ENCODE data around the gene CACHD1.
"Not testable (repeated sequence)": the region's sequence is repeated elsewhere in the genome, so short reads cannot be mapped to it uniquely, and the experiment has no call there.

Gene CACHD1

DNA sequence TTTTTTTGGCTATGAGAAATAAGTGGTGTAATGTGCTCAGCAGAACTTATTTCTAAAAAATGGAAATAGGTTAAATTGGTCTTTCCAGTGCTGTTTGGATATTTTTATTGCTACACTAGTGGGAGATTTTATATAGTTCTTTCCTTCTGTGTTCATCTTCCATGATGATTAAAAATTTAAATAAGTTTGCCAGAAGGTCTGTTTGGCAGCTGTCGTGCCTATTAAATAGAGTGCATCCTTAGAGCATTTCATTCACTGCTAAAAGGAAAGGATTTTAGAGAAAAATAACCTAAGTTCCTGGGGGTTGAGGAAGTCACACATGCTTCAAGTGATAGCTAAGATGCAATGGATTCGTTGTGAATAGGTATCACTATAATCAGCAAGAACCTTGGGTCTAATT lies 245.3 kb downstream of the CACHD1 start:
- no peak for DNase-seq

GRCh38 chr1:64721135-64721534 lies 251.2 kb downstream of the CACHD1 start:
- no peak for DNase-seq

DNA sequence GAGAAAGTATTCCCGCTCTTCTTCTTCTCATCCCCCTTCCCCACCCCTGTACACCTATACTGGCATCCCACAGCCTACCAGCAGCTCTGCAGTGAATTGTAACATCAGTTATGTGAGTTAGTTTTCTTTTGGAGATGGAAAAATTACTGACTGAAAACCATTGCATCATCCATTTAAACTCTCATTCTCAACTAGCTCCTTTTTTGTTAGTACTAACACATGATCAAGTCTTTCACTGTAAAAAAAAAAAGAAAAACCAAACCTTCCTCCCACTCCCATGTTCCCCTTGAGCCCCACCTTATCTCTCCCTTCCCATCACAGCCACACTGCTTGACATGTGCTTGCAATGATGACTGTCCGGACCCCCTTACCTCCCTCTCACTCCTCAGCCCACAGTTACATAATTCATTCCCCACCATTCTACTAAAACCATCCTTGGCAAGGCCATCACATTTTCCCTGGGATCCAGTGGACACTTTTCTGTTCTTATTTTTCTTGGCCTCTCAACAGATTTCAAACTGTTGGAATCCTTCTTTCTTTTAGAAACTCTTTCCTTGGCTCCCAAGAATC lies 251.7 kb downstream of the CACHD1 start:
- DNase-seq, result no peak

GRCh38 chr1:64727861-64728260 lies 257.9 kb downstream of the CACHD1 start:
- no peak for DNase-seq

DNA sequence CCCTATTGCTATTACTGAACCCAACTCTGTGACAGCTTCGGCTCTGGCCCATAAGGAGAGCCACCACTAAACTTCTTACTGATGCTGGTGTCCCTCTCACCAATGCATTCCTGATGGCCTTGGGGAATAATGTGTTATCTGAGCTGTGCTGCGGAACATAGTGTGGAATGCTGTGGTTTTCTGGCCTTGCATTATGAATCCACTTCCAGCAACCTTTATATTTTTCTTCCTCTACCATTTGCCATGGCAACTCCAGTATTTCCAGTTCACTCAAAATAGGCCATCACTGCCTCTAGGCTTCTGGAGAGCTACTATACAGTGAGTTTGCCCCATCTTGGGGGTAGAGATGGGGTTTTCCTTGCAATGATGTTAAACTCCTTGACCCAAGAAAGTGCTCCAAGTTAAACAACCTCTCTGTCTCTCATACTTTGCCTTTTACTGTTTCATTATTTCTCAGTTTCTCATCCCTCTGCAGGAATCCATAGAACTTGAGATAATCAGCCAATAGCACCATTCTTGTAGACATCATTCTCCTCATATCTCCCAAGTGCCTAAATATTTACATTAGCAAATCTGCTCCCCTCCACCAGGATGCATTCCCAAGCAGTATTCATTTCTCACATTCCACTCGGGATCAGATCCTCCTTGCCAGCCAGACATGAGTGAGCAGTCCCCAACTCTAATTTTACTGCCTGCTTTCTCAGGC lies 263.8 kb downstream of the CACHD1 start:
- DNase-seq, result peak; percentile 53

GRCh38 chr1:64734287-64734652 lies 264.3 kb downstream of the CACHD1 start:
- DNase-seq, result no peak

- not testable (repeated sequence) for DNase-seq
These were observed 270.8 kb downstream of the CACHD1 start for GRCh38 chr1:64740687-64741086.
